HEK293 (cell line): ENCODE measurements around the gene SYNJ2BP.
"Not testable (repeated sequence)": the region's sequence is repeated elsewhere in the genome, so short reads cannot be mapped to it uniquely, and the experiment has no call there.

ENCODE experiments used
- CTCF ChIA-PET: fragments of 350-600 bp; formaldehyde crosslinking; extraction: SDS; loops from one replicate; lab custom pipeline; 2021; ENCODE audit warnings: antibody characterized with exemption; lab: Yijun Ruan, JAX
- POLR2A ChIA-PET: fragments of 300-600 bp; formaldehyde crosslinking; extraction: SDS; loops from one replicate; lab custom pipeline; 2020; ENCODE audit warnings: antibody characterized with exemption, inconsistent platforms; lab: Yijun Ruan, JAX
- H3K27ac ChIP-seq: fragments of 200-500 bp; sonication (Bioruptor generic); 2 replicates; pipeline ENCODE4 v1.5.1; 2014; ENCODE audit warnings: low read depth, low read length, control low read depth, inconsistent platforms; ENCODE audit errors: extremely low read depth
- H3K36me3 ChIP-seq, 2 experiments: fragments of 200-500 bp in 1 of 2; sonication (Bioruptor generic) in 1 of 2; 1 replicate in 1 of 2; 2 replicates in 1 of 2; pipeline ENCODE4 v1.5.1; 2014 to 2017; ENCODE audit warnings: inconsistent platforms in 2 of 2, low read length in 2 of 2; ENCODE audit not compliant: control insufficient read depth in 2 of 2, insufficient read depth in 1 of 2
- H3K4me1 ChIP-seq: fragments of 200-500 bp; sonication (Bioruptor generic); 2 replicates; pipeline ENCODE4 v1.5.1; 2014; ENCODE audit warnings: mild to moderate bottlenecking, low read length, inconsistent platforms; ENCODE audit not compliant: control insufficient read depth, insufficient read depth
- H3K4me3 ChIP-seq: 2 replicates; pipeline ENCODE4 v1.5.1; 2011; ENCODE audit warnings: low read depth, mild to moderate bottlenecking, control low read depth, low read length, moderate library complexity
- H3K9me3 ChIP-seq: fragments of 200-500 bp; sonication (Bioruptor generic); 2 replicates; pipeline ENCODE4 v1.5.1; 2014; ENCODE audit warnings: low read depth, low read length, inconsistent platforms; ENCODE audit not compliant: control insufficient read depth, insufficient read depth
- ELK4 ChIP-seq: IDR thresholded peaks from 2 replicates; pipeline ENCODE4 v1.6.1; 2011; ENCODE audit warnings: mild to moderate bottlenecking, low read depth, low read length, borderline replicate concordance
- HOXC10 ChIP-seq: sonication (generic); formaldehyde crosslinking; IDR thresholded peaks from 2 replicates; pipeline ENCODE4 v1.8.1; 2023; ENCODE audit warnings: mild to moderate bottlenecking, missing genetic modification reagents
- OVOL3 ChIP-seq: fragments of 450-650 bp; formaldehyde crosslinking; IDR thresholded peaks from 2 replicates; pipeline ENCODE4 v1.5.1; 2016; ENCODE audit warnings: missing biosample characterization, missing genetic modification characterization
- SCRT1 ChIP-seq: fragments of 450-650 bp; formaldehyde crosslinking; IDR thresholded peaks from 2 replicates; pipeline ENCODE4 v1.5.1; 2016; ENCODE audit warnings: missing biosample characterization, missing genetic modification characterization, borderline replicate concordance
- SP3 ChIP-seq: fragments of 450-650 bp; formaldehyde crosslinking; IDR thresholded peaks from 2 replicates; pipeline ENCODE4 v1.5.1; 2016; ENCODE audit warnings: missing biosample characterization, missing genetic modification characterization
- ZBTB11 ChIP-seq: fragments of 450-650 bp; formaldehyde crosslinking; conservative IDR thresholded peaks from 2 replicates; pipeline ENCODE4 v1.5.1; 2016; ENCODE audit warnings: low read depth, missing biosample characterization, missing genetic modification characterization
- ZBTB26 ChIP-seq: fragments of 450-650 bp; formaldehyde crosslinking; optimal IDR thresholded peaks from 2 replicates; pipeline ENCODE3; 2016; ENCODE audit warnings: missing biosample characterization, mild to moderate bottlenecking, missing genetic modification characterization
- ZNF121 ChIP-seq: fragments of 450-650 bp; formaldehyde crosslinking; IDR thresholded peaks from 2 replicates; pipeline ENCODE4 v1.5.1; 2016; ENCODE audit warnings: missing biosample characterization, missing genetic modification characterization
- ZNF16 ChIP-seq: fragments of 450-650 bp; formaldehyde crosslinking; IDR thresholded peaks from 2 replicates; pipeline ENCODE4 v1.5.1; 2016; ENCODE audit warnings: low read depth, missing biosample characterization, missing genetic modification characterization
- ZNF223 ChIP-seq: fragments of 450-650 bp; formaldehyde crosslinking; IDR thresholded peaks from 2 replicates; pipeline ENCODE4 v1.5.1; 2016; ENCODE audit warnings: missing biosample characterization, missing genetic modification characterization
- ZNF26 ChIP-seq: fragments of 450-650 bp; formaldehyde crosslinking; IDR thresholded peaks from 2 replicates; pipeline ENCODE4 v1.5.1; 2016; ENCODE audit warnings: missing biosample characterization, missing genetic modification characterization
- ZNF302 ChIP-seq: fragments of 450-650 bp; formaldehyde crosslinking; IDR thresholded peaks from 2 replicates; pipeline ENCODE4 v1.5.1; 2016; ENCODE audit warnings: missing biosample characterization, missing genetic modification characterization, low read depth
- ZNF341 ChIP-seq: fragments of 450-650 bp; formaldehyde crosslinking; IDR thresholded peaks from 2 replicates; pipeline ENCODE4; 2016; ENCODE audit warnings: low read depth, missing biosample characterization, missing genetic modification characterization
- ZNF398 ChIP-seq: fragments of 450-650 bp; formaldehyde crosslinking; IDR thresholded peaks from 2 replicates; pipeline ENCODE4 v1.5.1; 2017; ENCODE audit warnings: missing biosample characterization, missing genetic modification characterization
- ZNF449 ChIP-seq: fragments of 450-650 bp; formaldehyde crosslinking; IDR thresholded peaks from 2 replicates; pipeline ENCODE4 v1.5.1; 2017; ENCODE audit warnings: missing biosample characterization, mild to moderate bottlenecking, missing genetic modification characterization, moderate library complexity
- ZNF529 ChIP-seq: fragments of 450-650 bp; formaldehyde crosslinking; IDR thresholded peaks from 2 replicates; pipeline ENCODE4 v1.5.1; 2017; ENCODE audit warnings: missing genetic modification characterization, missing biosample characterization; ENCODE audit not compliant: insufficient replicate concordance
- ZNF600 ChIP-seq: fragments of 450-650 bp; formaldehyde crosslinking; IDR thresholded peaks from 2 replicates; pipeline ENCODE4 v1.5.1; 2016; ENCODE audit warnings: missing biosample characterization, missing genetic modification characterization

Gene SYNJ2BP

GRCh38 chr14:70422538-70422937 lies 5.6 kb upstream of the SYNJ2BP start (continued):
- TF ChIP-seq ZNF398 (tag by site-specific recombination): no peak
- TF ChIP-seq ZNF600 (tag by site-specific recombination): no peak
- no peak for TF ChIP-seq ZBTB11
- TF ChIP-seq ZNF341: no peak
- TF ChIP-seq ZNF26: no peak
- TF ChIP-seq ZNF302 (tag by site-specific recombination): no peak
- no peak for TF ChIP-seq ZNF223 (tag by site-specific recombination)

GRCh38 chr14:70419270-70419931 lies 2.5 kb upstream of the SYNJ2BP start:
- H3K36me3 ChIP-seq, H3K4me3 ChIP-seq, POLR2A ChIA-PET, CTCF ChIA-PET, H3K9me3 ChIP-seq, H3K4me1 ChIP-seq, H3K27ac ChIP-seq: not testable (repeated sequence)

GRCh38 chr14:70416338-70416724 lies 559 bp downstream of the SYNJ2BP start:
- Histone ChIP-seq H3K36me3 (peaks cover 3 to 23% of the 10 kb centered on the region in 2 experiments; a peak in 2 of 3 replicates), H3K27ac (peak overlapping the region; percentile 64; the same call in 1 of the 2 replicates), H3K4me3 (peak overlapping the region; percentile 80)
- TF ChIP-seq ZNF600 (tag by site-specific recombination) (no peak), ZNF529 (no peak), SP3 (no peak), ZNF16 (tag by site-specific recombination) (no peak), ZNF449 (tag by site-specific recombination) (no peak), HOXC10 (CRISPR knock-in tag) (no peak), ZNF121 (no peak), ZBTB26 (tag by site-specific recombination) (no peak), ELK4 (no peak), SCRT1 (tag by site-specific recombination) (no peak), OVOL3 (tag by site-specific recombination) (no peak)
- TF ChIP-seq, all 188 proteins: peak for 0
- ChIA-PET POLR2A (interaction anchor here (0.7 to 1.1 kb wide), 2 partner anchors 57 to 158 kb away, joined by 3 to 4 read pairs; no protein-coding TSS in a partner anchor), CTCF (no interaction called here)
- Histone ChIP-seq H3K9me3 (no peaks in the 10 kb centered on the region), H3K4me1 (peaks cover 5% of the 10 kb centered on the region)
